ENCODE data around the gene ARHGAP28.

The ARHGAP28 gene

DNA sequence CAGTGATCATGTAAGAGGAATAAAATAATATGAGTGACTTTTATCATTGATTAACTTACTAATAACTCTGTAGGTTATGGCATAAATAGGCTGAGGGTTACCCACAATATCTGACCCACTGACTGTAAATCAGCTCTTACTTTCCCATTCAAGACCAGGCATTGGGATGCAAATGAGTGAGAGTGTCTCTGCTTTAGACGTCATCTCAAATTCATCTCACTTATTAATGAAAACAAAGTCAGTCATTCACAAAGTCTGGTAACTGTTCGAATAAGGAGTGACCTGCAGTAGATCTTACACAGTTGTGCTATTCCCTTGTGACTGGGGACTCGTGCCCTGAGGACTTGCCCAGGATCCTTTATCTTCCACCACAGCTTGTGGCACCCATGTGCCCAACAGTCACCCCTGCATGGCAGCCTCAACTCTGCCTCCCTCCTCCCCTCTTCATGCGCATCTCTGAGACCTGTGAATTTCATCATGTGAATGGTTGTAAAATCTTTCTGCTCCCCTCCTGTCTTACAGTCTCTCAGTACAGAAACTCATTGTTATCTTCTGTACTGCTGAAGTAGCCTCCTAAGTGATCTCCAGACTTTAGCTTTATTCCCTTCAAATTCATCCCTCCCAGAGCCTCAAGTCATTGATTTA is 131.4 kb downstream of the ARHGAP28 start:
- TF ChIP-seq, protein P1, sequence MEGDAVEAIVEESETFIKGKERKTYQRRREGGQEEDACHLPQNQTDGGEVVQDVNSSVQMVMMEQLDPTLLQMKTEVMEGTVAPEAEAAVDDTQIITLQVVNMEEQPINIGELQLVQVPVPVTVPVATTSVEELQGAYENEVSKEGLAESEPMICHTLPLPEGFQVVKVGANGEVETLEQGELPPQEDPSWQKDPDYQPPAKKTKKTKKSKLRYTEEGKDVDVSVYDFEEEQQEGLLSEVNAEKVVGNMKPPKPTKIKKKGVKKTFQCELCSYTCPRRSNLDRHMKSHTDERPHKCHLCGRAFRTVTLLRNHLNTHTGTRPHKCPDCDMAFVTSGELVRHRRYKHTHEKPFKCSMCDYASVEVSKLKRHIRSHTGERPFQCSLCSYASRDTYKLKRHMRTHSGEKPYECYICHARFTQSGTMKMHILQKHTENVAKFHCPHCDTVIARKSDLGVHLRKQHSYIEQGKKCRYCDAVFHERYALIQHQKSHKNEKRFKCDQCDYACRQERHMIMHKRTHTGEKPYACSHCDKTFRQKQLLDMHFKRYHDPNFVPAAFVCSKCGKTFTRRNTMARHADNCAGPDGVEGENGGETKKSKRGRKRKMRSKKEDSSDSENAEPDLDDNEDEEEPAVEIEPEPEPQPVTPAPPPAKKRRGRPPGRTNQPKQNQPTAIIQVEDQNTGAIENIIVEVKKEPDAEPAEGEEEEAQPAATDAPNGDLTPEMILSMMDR (IDR thresholded peaks at IDR 0.05; ENCODE audit: low read depth, low read length), result no peak
- no peak overlapping the region for H3K4me3 ChIP-seq (replicated peaks in 1 of 2; ENCODE audit: low read depth in 2 of 2, low read length in 2 of 2)
- DNase-seq (ENCODE audit: low read depth in 2 of 2), result no peak

GRCh38 chr18:6865251-6865650 is 135.7 kb downstream of the ARHGAP28 start:
- no peak overlapping the region for H3K4me3 ChIP-seq (replicated peaks in 1 of 2; ENCODE audit: low read depth in 2 of 2, low read length in 2 of 2)
- TF ChIP-seq, protein P1 (IDR thresholded peaks at IDR 0.05; ENCODE audit: low read depth, low read length), result no peak
- no peak for DNase-seq (ENCODE audit: low read depth in 2 of 2)

DNA sequence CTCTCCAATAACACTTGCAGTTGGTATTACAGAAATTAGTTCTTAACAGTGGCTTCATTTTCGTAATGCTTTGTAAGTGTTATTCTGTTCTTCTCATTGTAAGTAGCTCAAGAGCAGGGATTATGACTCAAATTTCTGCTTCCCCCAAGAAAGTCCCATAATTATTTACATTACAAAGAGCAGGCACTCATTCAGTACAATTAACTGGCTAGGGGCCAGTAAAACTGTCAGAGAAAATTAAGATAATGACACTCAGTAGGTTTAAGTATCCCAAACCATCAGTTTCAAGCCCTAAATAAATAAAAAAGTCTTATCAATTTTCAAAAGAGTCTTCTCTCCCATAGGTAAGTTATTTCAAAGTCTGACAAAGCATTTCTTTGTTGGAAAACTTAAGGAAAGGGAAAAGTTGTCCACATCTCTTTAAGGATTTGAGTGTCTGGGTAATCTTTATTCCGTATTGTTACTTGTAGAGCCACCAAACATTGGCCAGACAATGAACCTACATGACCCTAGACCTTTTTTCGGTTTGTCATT is 137.1 kb downstream of the ARHGAP28 start:
- TF ChIP-seq, protein P1 (IDR thresholded peaks at IDR 0.05; ENCODE audit: low read depth, low read length), result no peak
- H3K4me3 ChIP-seq (replicated peaks in 1 of 2; ENCODE audit: low read depth in 2 of 2, low read length in 2 of 2), result no peak overlapping the region
- DNase-seq (ENCODE audit: low read depth in 2 of 2), result no peak

DNA sequence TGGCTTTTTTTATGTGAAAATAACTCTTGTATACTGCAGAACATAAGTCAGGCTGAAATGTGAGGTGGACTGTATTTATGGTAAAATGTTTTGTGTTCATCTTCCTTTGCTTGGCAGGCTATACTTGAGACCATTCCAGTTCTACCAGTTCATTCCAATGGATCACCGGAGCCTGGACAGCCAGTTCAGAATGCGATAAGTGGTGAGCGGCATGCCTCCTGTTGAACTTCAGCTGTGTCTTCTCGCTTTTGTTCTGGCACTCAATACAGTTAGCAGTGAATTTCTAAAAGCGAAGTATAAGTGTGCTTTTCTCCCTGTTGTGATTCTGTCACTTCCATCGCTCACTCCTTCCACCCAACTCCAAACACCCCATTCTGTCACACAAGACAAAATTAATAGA is 138.5 kb downstream of the ARHGAP28 start:
- H3K4me3 ChIP-seq (replicated peaks in 1 of 2; ENCODE audit: low read depth in 2 of 2, low read length in 2 of 2), result no peak overlapping the region
- TF ChIP-seq, protein P1 (IDR thresholded peaks at IDR 0.05; ENCODE audit: low read depth, low read length), result no peak
- no peak for DNase-seq (ENCODE audit: low read depth in 2 of 2)

DNA sequence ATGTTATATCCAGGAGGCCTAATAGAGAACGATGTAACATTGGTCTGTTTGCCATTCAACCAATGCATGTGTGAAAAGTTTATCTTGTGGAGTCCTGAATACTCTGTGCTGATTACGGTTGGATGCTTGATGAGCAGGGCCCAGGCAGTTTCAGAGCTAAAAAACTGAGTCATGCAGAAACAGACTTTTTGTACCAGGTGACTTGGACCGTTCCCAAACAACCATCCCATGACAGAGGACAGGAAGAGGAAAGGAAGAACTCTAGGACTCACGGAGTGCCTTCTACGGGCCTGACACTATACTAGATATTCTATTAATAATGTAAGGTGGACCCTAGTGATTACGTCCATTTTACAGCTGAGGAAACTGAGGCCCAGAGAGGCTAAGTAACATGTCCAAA is 142.1 kb downstream of the ARHGAP28 start:
- no peak for DNase-seq (ENCODE audit: low read depth in 2 of 2)

GRCh38 chr18:6873040-6873751 is 143.7 kb downstream of the ARHGAP28 start:
- no peak overlapping the region for H3K4me3 ChIP-seq (replicated peaks in 1 of 2; ENCODE audit: low read depth in 2 of 2, low read length in 2 of 2)
- DNase-seq (ENCODE audit: low read depth in 2 of 2), result no peak
- TF ChIP-seq, protein P1 (IDR thresholded peaks at IDR 0.05; ENCODE audit: low read depth, low read length), result no peak

More for the DNA sequence above, 142.1 kb downstream of the ARHGAP28 start:
- no peak overlapping the region for H3K4me3 ChIP-seq (replicated peaks in 1 of 2; ENCODE audit: low read depth in 2 of 2, low read length in 2 of 2)
- TF ChIP-seq, protein P1 (IDR thresholded peaks at IDR 0.05; ENCODE audit: low read depth, low read length), result no peak

All from cardiac fibroblast (primary cell).